ENCODE results near the gene ZNF586.

Gene ZNF586

GRCh38 chr19:57748029-57748428, 21.4 kb upstream of the ZNF586 start:
- no peak overlapping the region for H3K4me3 ChIP-seq (ENCODE audit: low read depth, low read length)
- TF ChIP-seq CTCF (IDR thresholded peaks at IDR 0.05; ENCODE audit: borderline replicate concordance, insufficient read depth, low read depth, low read length) = no peak

- no peak for TF ChIP-seq CTCF (IDR thresholded peaks at IDR 0.05; ENCODE audit: borderline replicate concordance, insufficient read depth, low read depth, low read length)
- H3K4me3 ChIP-seq (ENCODE audit: low read depth, low read length) = no peak overlapping the region
Measured at GRCh38 chr19:57754091-57754673, 15.3 kb upstream of the ZNF586 start.

- no peak overlapping the region for H3K4me3 ChIP-seq (ENCODE audit: low read depth, low read length)
- TF ChIP-seq CTCF (IDR thresholded peaks at IDR 0.05; ENCODE audit: borderline replicate concordance, insufficient read depth, low read depth, low read length) = no peak
Measured at GRCh38 chr19:57755031-57755430, 14.4 kb upstream of the ZNF586 start.

GRCh38 chr19:57757941-57758340, 11.5 kb upstream of the ZNF586 start:
- no peak for TF ChIP-seq CTCF (IDR thresholded peaks at IDR 0.05; ENCODE audit: borderline replicate concordance, insufficient read depth, low read depth, low read length)
- H3K4me3 ChIP-seq (ENCODE audit: low read depth, low read length) = no peak overlapping the region

- no peak for TF ChIP-seq CTCF (IDR thresholded peaks at IDR 0.05; ENCODE audit: borderline replicate concordance, insufficient read depth, low read depth, low read length)
- no peak overlapping the region for H3K4me3 ChIP-seq (ENCODE audit: low read depth, low read length)
Measured at GRCh38 chr19:57759096-57759495, 10.4 kb upstream of the ZNF586 start.

GRCh38 chr19:57771417-57771816, 1.9 kb downstream of the ZNF586 start:
- no peak for TF ChIP-seq CTCF (IDR thresholded peaks at IDR 0.05; ENCODE audit: borderline replicate concordance, insufficient read depth, low read depth, low read length)
- no peak overlapping the region for H3K4me3 ChIP-seq (ENCODE audit: low read depth, low read length)

GRCh38 chr19:57773488-57773887, 4.0 kb downstream of the ZNF586 start:
- no peak for TF ChIP-seq CTCF (IDR thresholded peaks at IDR 0.05; ENCODE audit: borderline replicate concordance, insufficient read depth, low read depth, low read length)
- H3K4me3 ChIP-seq (ENCODE audit: low read depth, low read length) = no peak overlapping the region

All from GM12875 (cell line).